ENCODE results near the gene ATRNL1.

DNA sequence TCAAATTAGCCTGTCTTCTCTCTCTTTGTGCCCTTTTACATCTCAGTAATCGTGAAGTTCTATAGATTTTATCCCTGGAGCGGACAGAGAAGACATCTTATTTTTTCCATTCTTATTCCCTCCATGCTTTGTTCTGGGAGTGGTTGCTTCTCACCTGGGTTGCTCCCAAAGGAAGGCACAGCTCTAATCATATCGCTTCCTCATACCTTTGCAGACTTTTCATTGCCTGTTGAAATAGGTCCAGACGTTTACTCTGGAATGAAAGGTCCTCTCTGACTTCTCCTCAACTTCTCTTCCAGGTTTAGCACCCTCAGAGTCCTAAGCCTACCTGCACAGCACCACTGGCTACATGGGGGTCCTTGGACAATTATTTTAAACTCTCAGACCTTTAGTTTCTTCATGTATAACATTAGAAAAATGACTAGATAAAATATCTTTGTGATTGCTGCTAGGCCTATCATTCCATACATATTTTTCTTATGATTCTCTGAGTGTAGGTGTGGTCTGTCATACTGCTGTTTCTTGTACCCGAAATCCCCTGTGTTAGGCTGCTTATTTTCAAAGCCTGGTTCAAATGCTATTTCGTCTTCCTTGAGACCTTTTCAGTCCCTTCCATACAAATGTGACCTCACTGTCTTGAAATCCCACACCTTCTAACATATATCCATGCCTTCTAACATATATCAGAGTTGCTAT, 761.7 kb downstream of the ATRNL1 start:
- TF ChIP-seq EZH2phosphoT487 (IDR thresholded peaks at IDR 0.05; ENCODE audit: low read depth) (no peak), CTCF (IDR thresholded peaks at IDR 0.05; ENCODE audit: low read depth, low read length) (no peak)
